ENCODE results near the gene RGS3. TPM values are rescaled to one million over a fixed set of nuclear protein-coding genes. Genes with fewer than 3 reads are reported as not detected.

The RGS3 gene
- total RNA-seq, result 10 to 100 TPM; 60.3 to 93.2 (median 72.6) TPM

- Histone ChIP-seq H3K4me1 (peaks cover 0 to 19% (median 3%) of the 10 kb centered on the region in 4 donors), H3K27me3 (no peaks in the 10 kb centered on the region), H3K27ac (no peak within 1 kb of the TSS), H3K4me3 (peak within 1 kb of the TSS; percentile 8 to 54 (median 47)), H3K36me3 (no peaks in the 10 kb centered on the region), H3K9me3 (no peaks in the 10 kb centered on the region)
- peak; percentile 88 to 92 for DNase-seq
- peak in 1 of 4 donors; percentile 48 for TF ChIP-seq POLR2A (IDR thresholded peaks at IDR 0.05)
- no peak for TF ChIP-seq EP300 (IDR thresholded peaks at IDR 0.05)
- TF ChIP-seq POLR2AphosphoS5 (IDR thresholded peaks at IDR 0.05), result no peak
- peak in 1 of 6 experiments; percentile 23 for TF ChIP-seq CTCF (IDR thresholded peaks at IDR 0.05)
- WGBS, 2 donors, result 71 to 79% methylated on average over 20 to 50 of the region's 55 CpGs
- ATAC-seq (ENCODE audit: low FRiP score in 2 of 2), result peak; percentile 78 to 92
Measured at GRCh38 chr9:113463418-113464285, at the start of gene RGS3. Gene RGS3, plus strand, starts transcription at chr9:113463727. Its CDS starts 76 bp downstream, at chr9:113463803.

GRCh38 chr9:113416149-113416721 is 47.3 kb upstream of the RGS3 start:
- H3K4me3 ChIP-seq, result no peak overlapping the region
- H3K27ac ChIP-seq, result peak overlapping the region in 2 of 4 donors; percentile 26 to 30
- ATAC-seq (ENCODE audit: low FRiP score in 2 of 2) (peak in 1 of 2 donors; percentile 71), DNase-seq (no peak)
- H3K9me3 ChIP-seq, result no peaks in the 10 kb centered on the region
- H3K36me3 ChIP-seq, result no peaks in the 10 kb centered on the region
- 32 to 50% methylated on average over 3 of the region's 3 CpGs for WGBS, 2 donors
- TF ChIP-seq POLR2A (IDR thresholded peaks at IDR 0.05), result no peak
- no peak for TF ChIP-seq POLR2AphosphoS5 (IDR thresholded peaks at IDR 0.05)
- TF ChIP-seq CTCF (IDR thresholded peaks at IDR 0.05), result no peak
- TF ChIP-seq EP300 (IDR thresholded peaks at IDR 0.05), result no peak
- peaks cover 4 to 7% (median 5%) of the 10 kb centered on the region in 4 donors for H3K4me1 ChIP-seq
- H3K27me3 ChIP-seq, result no peaks in the 10 kb centered on the region

DNA sequence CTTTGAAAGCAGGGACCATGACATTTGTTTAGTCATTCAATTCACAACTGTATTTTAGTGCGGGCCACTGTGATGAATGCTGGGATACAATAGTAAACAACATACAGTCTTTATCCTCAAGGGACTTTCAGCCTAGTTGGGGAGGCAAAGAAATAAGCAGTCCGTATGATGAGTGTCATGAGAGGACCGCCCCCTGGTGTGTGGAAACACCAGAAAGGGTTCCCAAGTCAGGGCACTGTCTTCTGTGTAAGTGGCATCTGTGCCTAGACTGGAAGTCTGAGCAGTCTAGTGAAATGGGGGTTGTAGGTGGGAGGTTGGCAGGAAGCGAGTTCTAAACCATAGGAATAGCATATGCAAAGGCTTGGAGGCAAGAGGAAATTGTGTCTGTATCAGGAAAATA is 46.2 kb upstream of the RGS3 start:
- no peak for TF ChIP-seq POLR2AphosphoS5 (IDR thresholded peaks at IDR 0.05)

DNA sequence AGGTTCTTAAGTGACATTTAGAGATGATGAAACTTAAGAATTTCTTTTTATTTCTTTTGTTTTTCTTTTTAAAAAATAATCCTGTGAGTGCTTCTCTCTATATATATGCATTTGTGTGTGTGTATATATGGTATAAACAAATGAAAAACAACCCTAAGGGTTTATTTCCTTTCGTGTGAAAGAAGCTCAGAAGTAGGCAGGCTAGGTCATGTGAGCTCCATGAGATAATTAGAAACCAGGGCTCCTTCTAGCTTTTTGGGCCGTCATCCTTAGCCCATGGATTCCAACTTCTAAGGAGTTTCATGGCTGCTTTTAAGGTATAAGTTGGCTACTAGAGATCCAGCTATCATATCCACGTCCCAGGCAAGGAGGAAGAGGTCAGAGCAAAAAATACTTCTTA is 41.8 kb upstream of the RGS3 start:
- ATAC-seq (ENCODE audit: low FRiP score in 2 of 2) (no peak), DNase-seq (no peak)
- H3K27ac ChIP-seq, result no peak overlapping the region
- no peaks in the 10 kb centered on the region for H3K36me3 ChIP-seq
- 69 to 73% methylated on average over 3 of the region's 3 CpGs for WGBS, 2 donors
- no peak overlapping the region for H3K4me3 ChIP-seq
- H3K27me3 ChIP-seq, result no peaks in the 10 kb centered on the region
- H3K4me1 ChIP-seq, result no peaks in the 10 kb centered on the region
- H3K9me3 ChIP-seq, result no peaks in the 10 kb centered on the region
- no peak for TF ChIP-seq POLR2AphosphoS5 (IDR thresholded peaks at IDR 0.05)
- no peak for TF ChIP-seq CTCF (IDR thresholded peaks at IDR 0.05)
- no peak for TF ChIP-seq EP300 (IDR thresholded peaks at IDR 0.05)
- no peak for TF ChIP-seq POLR2A (IDR thresholded peaks at IDR 0.05)

More for the DNA sequence above, 46.2 kb upstream of the RGS3 start:
- Histone ChIP-seq H3K4me1 (no peaks in the 10 kb centered on the region), H3K4me3 (no peak overlapping the region), H3K9me3 (no peaks in the 10 kb centered on the region), H3K36me3 (no peaks in the 10 kb centered on the region), H3K27ac (no peak overlapping the region), H3K27me3 (no peaks in the 10 kb centered on the region)
- ATAC-seq (ENCODE audit: low FRiP score in 2 of 2), result no peak
- 77 to 82% methylated on average over 4 of the region's 4 CpGs for whole genome bisulfite sequencing, 2 donors
- DNase-seq, result no peak

DNA sequence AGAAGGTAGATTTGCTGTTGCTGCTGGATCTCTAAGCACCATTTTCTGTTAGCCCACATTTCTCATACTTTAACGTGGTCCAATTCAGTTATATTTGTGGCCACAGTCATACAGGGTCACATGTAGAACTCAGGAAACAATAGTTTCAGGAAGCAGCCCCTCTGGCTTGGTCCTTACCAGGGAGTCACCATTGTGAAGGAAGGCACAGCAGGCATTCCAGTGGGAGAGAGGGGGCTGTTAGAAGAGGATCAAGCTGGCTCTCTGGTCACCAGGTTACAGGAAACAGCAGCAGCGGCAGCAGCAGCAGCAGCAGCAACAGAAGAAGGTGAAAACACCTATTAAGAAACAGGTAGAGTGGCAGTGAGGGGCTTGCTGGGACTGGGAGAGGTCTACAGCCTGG is 38.5 kb upstream of the RGS3 start:
- H3K4me1 ChIP-seq, result no peaks in the 10 kb centered on the region
- ATAC-seq (ENCODE audit: low FRiP score in 2 of 2), result no peak
- DNase-seq, result no peak
- H3K27me3 ChIP-seq, result no peaks in the 10 kb centered on the region
- 24 to 35% methylated on average over 2 of the region's 2 CpGs for WGBS, 2 donors
- H3K36me3 ChIP-seq, result no peaks in the 10 kb centered on the region
- H3K9me3 ChIP-seq, result no peaks in the 10 kb centered on the region
- no peak for TF ChIP-seq EP300 (IDR thresholded peaks at IDR 0.05)
- no peak for TF ChIP-seq CTCF (IDR thresholded peaks at IDR 0.05)
- TF ChIP-seq POLR2AphosphoS5 (IDR thresholded peaks at IDR 0.05), result no peak
- no peak for TF ChIP-seq POLR2A (IDR thresholded peaks at IDR 0.05)
- H3K27ac ChIP-seq, result no peak overlapping the region
- no peak overlapping the region for H3K4me3 ChIP-seq
